ENCODE data around the gene MAPK8. TPM values are rescaled to one million over a fixed set of nuclear protein-coding genes. Genes with fewer than 3 reads are reported as not detected.
"Not testable (repeated sequence)": the region's sequence is repeated elsewhere in the genome, so short reads cannot be mapped to it uniquely, and the experiment has no call there.

The MAPK8 gene
- 33.5 and 36.9 TPM in 2 replicates for total RNA-seq

DNA sequence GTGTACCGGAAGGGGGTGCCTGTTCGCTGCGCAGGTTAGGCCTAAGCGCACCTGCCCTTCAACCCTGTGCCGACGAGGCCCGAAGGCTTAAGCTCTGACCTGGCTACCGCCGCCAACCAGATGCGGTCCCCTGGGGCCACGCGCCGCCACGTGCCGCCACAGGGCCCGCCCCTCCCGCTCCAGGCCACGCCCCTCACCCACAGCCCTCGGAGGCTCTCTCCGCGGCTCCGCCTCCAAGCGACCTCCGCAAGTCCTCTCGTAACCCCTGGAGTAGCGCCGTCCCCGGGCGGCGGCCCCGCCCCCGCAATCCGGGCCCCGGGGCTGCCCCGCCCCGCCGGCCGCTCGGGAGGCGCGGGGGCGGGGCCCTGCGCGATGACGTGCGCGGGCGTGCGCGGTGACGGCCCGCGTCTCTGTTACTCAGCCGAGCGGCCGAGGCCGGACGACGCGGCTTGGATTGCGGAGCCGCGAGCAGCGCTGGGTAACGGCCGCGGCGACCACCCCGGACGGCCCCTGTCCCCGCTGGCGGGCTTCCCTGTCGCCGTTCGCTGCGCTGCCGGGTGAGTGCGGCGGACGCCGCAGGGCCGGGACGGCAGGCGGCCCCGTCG, at the start of gene MAPK8:
TSS of gene MAPK8 (plus strand) at position 413 of the 605 bp plus-strand sequence. CDS start 94,984 bp downstream, outside the sequence.
- intact Hi-C loops (cut with micrococcal nuclease) = loop anchor here (1.0 to 5.0 kb wide), 5 partner anchors 17 to 1233 kb away; partner anchors contain the start of gene ERCC6

DNA sequence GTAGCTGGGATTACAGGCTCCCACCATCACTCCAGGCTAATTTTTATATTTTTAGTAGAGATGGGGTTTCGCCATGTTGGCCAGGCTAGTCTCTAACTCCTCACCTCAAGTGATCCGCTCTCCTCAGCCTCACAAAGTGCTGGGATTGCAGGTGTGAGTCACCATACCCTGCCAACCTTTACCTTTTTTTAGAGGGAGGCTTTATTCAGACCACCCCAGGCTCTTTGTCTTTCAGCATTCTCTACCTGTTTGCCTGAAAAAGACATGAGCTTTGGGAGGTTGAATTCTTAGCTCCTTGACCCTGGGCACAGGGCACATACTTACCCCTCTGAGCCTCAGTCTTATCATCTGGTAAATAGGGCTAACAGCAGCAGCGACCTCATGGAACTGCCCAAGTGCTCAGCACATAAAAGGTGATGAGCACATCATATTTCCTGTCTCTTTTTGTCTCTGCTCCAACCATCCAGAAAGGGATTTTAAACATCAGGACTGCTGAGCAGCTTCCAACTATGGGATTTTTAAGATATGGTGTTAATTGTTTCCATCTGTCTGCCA, 49.0 kb upstream of the MAPK8 start:
- intact Hi-C loops (cut with micrococcal nuclease) = no loop called here

DNA sequence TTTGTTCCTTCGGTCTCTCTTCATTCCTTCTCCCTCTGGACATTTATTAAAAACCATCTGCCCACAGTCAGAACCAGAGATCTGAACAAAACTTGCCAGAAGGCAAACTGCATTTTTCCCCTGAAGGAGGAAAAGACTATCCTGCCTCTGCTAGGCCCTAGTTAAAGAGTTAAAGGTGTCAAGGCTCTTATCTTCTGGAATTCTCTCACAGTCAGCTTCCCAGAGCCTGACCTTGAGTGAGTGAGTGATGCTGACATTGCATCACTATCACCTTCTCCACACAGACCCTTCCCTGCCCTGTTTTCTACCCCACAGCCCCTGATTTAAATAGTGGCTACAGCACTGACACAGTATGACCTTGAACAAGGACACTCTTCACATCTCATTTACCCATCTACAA, 48.4 kb upstream of the MAPK8 start:
- intact Hi-C loops (cut with micrococcal nuclease) = no loop called here

DNA sequence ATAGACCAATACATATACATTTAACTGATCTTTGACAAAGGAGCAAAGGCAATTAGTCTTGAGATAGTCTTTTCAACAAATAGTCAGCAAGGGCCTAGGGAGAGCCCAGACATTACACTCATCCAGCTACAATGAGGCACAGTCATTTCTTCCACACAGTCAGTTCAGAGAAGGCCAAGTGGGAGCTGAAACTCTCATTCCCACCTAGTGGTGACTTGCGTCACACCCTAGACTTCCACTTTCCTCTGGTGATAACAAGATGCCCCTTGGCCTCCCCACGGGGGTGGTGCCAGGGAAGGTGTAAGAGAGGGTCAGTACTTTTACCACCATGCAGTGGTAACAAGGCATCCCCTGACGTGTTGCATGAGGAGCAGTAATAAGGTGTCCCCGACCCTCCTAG, 39.9 kb upstream of the MAPK8 start:
- intact Hi-C loops (cut with micrococcal nuclease) = no loop called here

DNA sequence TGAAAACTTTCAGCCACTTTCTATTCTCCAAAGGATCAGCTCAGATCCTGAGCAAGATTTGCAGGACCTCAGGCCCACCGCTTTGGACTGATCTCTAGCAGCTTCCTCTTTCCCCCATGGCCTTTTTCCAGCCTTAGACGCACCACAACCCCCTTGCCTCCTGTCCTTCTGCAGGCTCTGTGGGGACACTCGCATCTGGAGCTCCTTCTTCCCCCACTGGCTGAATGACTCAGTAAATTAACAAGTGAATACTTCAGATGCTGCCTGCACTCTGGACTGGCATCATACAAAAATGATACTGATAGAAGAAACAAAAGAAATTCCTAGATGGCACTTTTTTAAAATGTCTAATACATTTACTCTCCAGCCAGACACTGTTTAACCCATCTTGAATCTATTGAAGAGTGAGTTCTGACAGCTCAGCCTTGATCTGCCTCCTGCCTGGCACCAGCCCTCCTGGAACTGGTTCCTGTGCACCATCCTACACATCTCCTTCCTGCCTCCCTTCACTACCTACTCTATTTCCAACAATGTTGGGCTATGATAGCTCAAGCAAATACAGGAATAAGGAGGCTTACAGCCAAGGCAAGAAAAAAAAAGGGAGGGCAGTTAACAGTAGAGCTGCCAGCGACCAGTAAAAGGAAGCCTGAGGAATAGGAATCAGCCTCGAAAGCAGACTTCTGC, 35.3 kb upstream of the MAPK8 start:
- intact Hi-C loops (cut with micrococcal nuclease) = no loop called here

DNA sequence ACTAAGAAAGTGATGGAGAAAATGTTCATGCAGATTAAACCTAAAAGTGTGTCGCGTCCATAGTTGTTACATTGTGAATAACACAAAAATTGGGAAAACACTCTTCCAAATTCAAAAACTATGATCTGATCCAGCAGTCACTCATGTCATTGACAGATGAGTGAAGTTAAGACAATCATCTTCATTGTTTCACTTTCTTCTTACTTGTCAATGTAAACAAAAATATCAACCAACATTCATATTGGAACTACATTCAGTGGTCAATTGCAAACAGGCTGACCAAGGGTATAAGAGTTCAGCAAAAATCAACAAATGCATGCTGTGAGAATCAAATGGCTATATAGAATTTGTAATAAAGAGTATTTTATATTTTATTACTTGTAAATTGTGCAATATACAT, 33.8 kb upstream of the MAPK8 start:
- intact Hi-C loops (cut with micrococcal nuclease) = no loop called here

DNA sequence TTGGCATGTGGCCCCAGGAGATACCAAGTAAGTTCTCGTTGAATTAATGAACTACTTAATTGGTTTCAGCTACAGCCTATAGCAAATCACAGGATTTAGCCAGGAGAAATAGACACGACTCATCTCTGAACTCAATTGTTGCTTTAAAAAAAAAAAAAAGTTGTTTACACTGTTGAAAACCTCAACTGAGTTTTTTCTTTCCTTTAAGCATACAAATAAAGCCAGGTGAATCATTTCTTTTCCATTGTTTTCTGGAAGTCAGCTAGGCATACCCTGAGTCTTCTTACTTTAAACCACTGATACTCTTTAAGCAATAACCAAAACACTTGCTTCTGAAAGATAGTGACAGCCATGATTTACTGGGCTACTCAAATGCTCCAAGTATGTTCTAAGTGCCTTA, 32.7 kb upstream of the MAPK8 start:
- intact Hi-C loops (cut with micrococcal nuclease) = no loop called here

DNA sequence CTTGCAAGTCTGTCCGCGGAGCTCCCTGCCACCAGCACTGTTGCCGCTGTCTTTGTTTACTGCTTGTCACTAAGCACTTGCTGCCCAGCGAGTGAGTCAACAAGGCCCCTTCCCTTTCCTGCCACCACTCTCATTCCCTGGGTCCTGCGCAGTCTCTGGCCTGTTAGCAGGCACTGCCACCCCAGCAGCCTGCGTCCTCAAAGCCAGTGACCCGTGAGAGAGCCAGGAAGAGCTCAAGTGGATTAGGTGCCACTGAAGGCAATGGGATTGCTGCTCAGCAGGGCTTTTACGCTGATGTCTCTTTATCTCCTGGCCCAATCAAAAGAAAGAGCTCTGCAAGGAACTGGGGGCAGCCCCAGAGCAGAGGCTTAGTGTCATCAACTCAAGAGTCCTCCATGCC, 31.8 kb upstream of the MAPK8 start, which contains the start of gene FRMPD2:
TSS of gene FRMPD2 (minus strand) at position 61 of the 400 bp plus-strand sequence. CDS start 129 bp downstream, outside the sequence.
- intact Hi-C loops (cut with micrococcal nuclease) = no loop called here

DNA sequence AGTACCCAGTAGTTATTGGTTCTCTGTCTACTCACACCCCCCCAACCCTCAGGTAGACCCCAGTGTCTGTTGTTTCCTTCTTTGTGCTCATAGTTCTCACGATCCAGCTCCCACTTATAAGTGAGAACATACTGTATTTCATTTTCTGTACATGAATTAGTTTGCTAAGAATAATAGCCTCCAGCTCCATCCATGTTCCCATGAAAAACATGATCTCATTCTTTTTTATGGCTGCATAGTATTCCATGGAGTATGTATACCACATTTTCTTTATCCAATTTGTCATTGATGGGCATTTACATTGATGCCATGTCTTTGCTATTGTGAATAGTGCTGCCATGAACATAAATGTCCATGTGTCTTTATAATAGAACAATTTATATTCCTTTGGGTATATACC, 29.4 kb upstream of the MAPK8 start:
- intact Hi-C loops (cut with micrococcal nuclease) = no loop called here

DNA sequence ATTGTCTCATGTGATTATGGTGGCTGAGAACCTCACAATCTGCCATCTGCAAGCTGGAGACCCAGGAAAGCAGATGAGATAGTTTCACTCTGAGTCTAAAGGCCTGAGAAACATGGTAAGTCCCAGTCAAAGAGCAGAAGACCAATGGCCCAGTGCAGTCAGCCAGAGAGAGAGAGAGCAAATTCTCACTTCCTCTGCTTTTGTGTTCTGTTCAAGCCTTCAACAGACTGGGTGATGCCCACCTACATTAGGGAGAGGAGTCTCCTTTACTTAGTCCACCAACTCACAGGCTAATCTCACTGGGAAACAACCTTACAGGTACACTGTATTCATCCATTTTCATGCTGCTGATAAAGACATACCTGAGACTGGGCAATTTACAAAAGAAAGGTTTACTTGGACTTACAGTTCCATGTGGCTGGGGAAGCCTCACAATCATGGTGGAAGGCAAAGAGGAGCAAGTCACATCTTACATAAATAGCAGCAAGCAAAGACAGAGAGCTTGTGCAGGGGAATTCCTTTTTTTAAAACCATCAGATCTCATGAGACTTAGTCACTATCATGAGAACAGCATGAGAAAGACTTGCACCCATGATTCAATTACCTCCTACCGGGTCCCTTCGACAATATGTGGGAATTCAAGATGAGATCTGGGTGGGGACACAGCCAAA, 27.3 kb upstream of the MAPK8 start:
- intact Hi-C loops (cut with micrococcal nuclease) = no loop called here

DNA sequence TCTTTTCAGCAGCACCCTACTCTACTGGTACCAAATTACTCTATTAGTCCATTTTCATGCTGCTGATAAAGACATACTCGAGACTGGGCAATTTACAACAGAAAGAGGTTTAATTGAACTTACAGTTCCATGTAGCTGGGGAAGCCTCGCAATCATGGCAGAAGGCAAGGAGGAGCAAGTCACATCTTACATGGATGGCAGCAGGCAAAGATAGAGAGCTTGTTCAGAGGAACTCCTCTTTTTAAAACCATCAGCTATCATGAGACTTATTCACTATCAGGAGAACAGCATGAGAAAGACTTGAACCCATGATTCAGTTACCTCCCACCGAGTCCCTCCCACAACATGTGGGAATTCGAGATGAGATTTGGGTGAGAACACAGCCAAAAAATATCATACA, 24.8 kb upstream of the MAPK8 start:
- intact Hi-C loops (cut with micrococcal nuclease) = not testable (repeated sequence)

DNA sequence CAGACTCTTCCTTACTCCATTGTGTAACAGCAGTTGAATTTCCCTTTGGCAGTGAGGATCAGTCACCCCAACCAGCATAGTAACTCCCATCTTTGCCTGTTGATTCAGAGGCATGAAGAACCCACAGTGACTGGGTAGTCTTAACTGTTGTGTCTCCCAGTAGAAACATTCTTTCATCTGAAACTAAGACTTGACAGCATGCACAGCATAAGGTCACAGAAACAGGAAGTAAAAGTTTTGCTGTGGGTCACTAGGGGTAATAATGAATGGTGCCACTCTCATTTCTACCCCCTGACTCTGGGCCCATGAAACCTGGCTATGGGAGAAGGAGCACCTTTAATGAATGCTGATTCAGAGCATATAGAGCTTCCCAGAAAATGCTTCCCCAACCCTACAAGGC, 23.6 kb upstream of the MAPK8 start:
- intact Hi-C loops (cut with micrococcal nuclease) = no loop called here

DNA sequence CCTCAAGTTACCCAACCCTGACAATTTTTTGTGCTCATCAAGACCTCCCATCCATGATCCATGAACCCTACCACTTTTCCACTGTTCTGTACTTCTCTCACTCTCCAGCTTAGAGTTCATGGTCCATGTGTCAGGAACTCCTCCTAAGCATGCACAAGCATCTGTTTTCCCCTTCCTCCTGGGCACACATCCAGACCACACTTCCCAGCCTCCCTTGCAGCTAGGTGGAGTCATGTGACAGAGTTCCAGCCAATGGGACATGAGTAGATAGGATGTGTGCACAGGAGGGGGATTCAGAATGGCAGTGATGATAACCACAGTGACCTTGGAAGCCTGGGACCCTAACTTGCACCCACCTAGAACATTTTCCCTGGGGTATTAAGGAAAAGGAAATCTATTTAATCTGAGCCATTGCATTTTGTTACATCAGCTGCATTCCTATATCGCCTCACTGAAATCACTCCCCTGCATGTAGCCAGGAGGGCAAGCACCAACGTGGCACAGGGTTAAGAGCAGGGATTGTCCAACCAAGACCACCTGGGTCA, 22.4 kb upstream of the MAPK8 start:
- intact Hi-C loops (cut with micrococcal nuclease) = no loop called here

DNA sequence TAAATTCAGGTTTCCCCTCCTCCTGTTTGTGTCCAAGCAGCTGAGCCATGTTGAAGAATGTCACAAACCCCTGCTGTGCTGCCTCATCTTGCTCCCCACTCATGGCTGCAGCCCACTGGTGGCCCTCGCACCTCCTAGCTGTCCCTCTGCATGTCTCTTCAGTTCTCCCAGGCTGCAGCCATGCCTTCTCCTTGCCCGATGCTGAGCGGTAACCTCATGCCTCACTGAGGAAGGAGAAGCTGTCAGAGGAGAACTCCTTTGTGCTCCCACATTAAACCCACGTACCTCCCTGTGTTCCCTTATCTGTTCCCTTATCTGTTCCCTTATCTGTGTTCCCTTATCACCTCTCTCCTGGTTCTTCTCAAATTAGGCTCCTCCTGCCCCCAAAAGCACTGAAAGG, 21.7 kb upstream of the MAPK8 start:
- intact Hi-C loops (cut with micrococcal nuclease) = no loop called here

DNA sequence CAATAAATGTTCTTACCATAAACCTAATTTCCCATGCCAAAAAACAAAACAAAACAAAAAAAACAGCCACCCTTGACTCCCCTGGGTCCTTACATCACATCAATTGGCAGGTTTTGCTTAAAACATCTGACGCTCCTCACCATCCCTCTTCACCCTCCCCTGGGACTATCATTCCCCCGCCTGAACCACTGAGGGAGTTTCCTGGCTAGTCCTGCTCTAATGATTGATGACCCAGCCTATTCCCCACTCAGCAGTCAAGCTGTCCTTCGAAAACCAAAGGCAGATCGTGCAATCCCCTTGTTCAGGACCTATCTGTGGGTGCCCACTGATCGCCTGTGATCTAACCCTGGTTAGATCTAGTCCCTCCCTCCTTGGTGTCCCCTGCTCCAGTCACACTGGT, 20.8 kb upstream of the MAPK8 start:
- intact Hi-C loops (cut with micrococcal nuclease) = no loop called here

DNA sequence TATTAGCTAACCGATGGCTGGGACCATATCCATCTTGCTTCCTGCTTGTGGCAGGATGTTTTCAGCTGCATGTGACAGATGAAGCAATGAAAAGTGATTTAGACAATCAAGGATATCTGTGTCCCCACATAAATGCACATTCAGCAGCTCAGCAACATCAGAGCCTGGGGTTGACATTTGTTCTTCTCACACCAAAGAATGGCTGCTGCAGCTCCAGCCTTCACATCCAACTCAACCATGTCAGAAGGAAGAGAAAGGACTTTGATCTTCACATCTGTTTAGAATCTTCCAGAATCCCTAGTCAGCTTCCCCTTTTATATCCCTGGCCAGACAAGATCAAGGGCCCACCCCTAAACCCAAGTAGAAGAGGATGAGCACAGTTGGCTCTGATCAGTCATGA, 20.1 kb upstream of the MAPK8 start:
- intact Hi-C loops (cut with micrococcal nuclease) = no loop called here

DNA sequence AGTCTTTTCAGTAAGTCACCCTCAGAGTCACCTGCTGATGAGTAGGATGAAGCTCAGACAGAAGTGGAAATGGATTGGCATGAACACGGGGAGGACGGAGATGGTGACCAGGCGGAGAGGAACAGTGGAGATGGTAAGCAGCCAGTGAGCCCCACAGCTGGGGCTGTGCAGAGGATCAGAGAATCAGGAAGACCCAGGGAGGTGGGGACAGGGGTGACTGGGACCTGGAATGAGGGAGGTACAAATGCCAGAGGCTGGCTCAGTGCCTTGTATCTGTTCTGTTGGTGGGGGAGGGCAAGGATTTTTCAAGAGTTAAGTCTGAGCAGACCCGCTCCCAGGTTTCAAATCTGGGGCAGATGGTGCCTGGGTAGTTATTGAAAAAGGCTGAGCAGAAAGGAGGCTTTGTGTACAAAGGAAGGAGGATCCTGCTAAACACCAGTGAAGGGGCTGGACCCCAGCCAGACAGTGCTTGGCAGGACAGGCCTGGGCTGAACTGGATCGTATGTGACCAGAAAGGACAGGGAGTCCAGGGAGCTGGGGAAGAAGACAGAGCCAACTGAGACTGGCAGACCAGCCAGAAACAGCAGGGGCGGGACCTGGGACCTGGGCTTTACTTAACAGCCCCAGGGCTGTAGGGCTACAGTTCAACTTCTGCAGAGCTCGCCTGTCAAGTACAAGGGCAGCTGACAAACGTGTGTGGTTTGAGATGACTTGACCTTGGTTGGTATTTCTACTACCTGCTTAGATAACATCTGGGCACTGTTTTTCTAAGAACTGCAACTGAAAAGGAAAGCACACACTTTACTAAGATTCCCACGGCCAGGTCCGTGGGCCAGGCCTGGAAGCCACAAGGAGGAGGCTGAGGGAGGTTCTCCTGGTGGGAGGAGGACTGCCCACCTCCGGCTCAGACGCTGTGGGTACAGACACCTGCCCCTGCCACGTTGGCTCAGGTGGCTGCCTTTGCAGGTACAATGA, 18.8 kb upstream of the MAPK8 start:
- intact Hi-C loops (cut with micrococcal nuclease) = loop anchor here (2.0 kb wide), 1 partner anchor 73 kb away; no protein-coding TSS in a partner anchor

DNA sequence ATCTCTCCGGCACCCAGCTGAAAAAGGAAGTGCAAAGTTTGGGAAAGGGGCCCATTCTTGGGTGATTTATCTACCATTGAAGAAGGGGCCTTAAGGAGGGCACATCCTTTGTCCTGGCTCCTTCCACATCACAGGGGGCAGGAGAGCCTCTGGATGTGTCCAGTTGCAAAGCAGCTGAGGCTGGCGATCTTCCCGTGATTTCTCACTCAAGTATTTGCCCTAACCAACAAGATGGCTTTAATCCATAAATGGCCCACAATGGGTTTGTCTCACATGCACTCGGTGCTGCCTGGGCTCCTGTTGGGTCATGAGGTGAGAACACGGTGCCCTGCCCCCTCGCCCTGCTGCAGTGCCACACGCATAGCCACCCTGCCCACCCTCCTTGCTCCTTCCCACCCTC, 17.8 kb upstream of the MAPK8 start:
- intact Hi-C loops (cut with micrococcal nuclease) = loop anchor here (1.0 to 2.0 kb wide), 2 partner anchors 18 to 74 kb away; partner anchors contain the start of gene MAPK8

DNA sequence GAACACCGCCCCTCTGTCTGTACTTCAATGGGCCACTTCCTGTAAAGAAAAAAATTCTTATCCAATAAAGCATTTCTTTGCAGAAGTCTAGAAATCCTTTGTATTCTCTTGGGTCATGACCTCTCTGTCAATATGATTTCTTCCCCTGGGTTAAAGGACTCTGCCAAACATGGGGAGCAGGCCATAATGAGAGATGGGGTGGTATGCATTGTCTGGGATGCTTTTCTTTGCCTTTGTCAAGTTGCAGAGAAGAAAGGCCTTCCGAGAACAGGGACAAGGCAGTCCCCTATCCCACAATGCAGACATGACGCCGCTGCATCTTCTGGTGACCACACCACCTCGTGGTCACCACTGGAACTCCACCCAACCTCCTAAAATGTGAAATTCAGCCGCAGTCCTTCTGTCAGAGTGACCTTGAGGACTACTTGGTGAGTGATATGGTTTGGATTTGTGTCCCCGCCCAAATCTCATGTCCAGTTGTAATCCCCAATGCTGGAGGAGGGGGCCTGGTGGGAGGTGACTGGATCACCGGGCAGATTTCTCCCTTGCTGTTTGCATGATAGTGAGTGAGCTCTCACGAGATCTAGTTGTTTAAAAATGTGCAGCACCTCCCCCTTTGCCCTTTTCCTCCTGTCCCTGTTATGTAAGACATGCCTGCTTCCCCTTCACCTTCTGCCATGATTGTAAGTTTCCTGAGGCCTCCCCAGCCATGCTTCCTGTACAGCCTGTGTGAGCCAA, 16.8 kb upstream of the MAPK8 start:
- intact Hi-C loops (cut with micrococcal nuclease) = loop anchor here (1.0 to 2.0 kb wide), 2 partner anchors 17 to 75 kb away; partner anchors contain the start of gene MAPK8

DNA sequence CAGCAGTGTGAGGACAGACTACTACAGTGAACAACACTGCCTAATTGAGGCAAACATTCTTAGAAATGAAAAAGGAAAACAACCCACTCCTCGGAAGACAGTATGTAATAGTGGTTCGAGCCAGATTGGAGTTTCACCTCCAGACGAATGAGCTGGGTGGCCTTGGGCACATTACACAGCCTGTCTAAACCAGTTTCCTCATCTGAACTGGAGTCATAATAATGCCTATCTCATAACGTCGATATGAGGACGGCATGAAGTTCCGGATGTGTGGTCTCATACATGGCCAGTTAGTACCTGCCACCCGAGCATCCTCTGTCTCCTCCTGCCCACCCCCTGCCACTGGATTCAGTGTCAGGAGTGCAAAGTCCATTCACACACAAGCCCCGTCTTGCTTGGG, 16.2 kb upstream of the MAPK8 start:
- intact Hi-C loops (cut with micrococcal nuclease) = no loop called here
